Stimulated activated CD8-positive, alpha-beta memory T cell treated with anti-CD3 and anti-CD28 coated beads, Interleukin-4, amount 100 ng/mL, for 1 hour (primary cell): ENCODE results near the gene EDIL3.

Experiments used
- DNase-seq, 2 donors: peaks; one replicate each; pipeline ENCODE4 v3.0.0-alpha.2; 2020; ENCODE audit warnings: low read depth in 2 of 2, low spot score in 1 of 2

EDIL3 gene

GRCh38 chr5:83919071-83920041, 465.3 kb downstream of the EDIL3 start:
- DNase-seq: no peak

- DNase-seq: no peak
Measured at GRCh38 chr5:83917261-83917908, 467.3 kb downstream of the EDIL3 start.

GRCh38 chr5:83914662-83915418, 469.8 kb downstream of the EDIL3 start:
- DNase-seq: no peak

GRCh38 chr5:83914199-83914598, 470.5 kb downstream of the EDIL3 start:
- no peak for DNase-seq

- no peak for DNase-seq
Measured at GRCh38 chr5:83913593-83913992, 471.1 kb downstream of the EDIL3 start.

GRCh38 chr5:83911367-83911919, 473.2 kb downstream of the EDIL3 start:
- no peak for DNase-seq

- DNase-seq: no peak
Measured at GRCh38 chr5:83900306-83900705, 484.4 kb downstream of the EDIL3 start.

GRCh38 chr5:83899326-83899970, 485.2 kb downstream of the EDIL3 start:
- DNase-seq: no peak

- no peak for DNase-seq
Measured at GRCh38 chr5:83895860-83896259, 488.8 kb downstream of the EDIL3 start.

GRCh38 chr5:83891261-83891660, 493.4 kb downstream of the EDIL3 start:
- DNase-seq: no peak
